Astrocyte of the spinal cord (primary cell): ENCODE results near the gene COQ3.
A peak's percentile ranks its signal among the peaks of the same experiment; 100 is the strongest.

Experiments used
- DNase-seq: peaks from one replicate; pipeline ENCODE4 v3.0.0; 2011; ENCODE audit warnings: low read depth, low spot score
- H3K4me3 ChIP-seq: 2 replicates; pipeline ENCODE4 v1.5.1; 2011; ENCODE audit warnings: low read depth, mild to moderate bottlenecking, low read length, moderate library complexity
- CTCF ChIP-seq: IDR thresholded peaks from 2 replicates; pipeline ENCODE4 v1.5.1; 2012; ENCODE audit warnings: low read depth, mild to moderate bottlenecking, low read length, inconsistent platforms
- in situ Hi-C: cut with HindIII; loops from 2 replicates; pipeline ENCODE4 v1.10.0; 2017; ENCODE audit warnings: low sequenced_read_pairs

The COQ3 gene

GRCh38 chr6:99348288-99349170, 45.5 kb downstream of the COQ3 start:
- no peak for DNase-seq
- in situ Hi-C loops, result no loop called here
- peak overlapping the region; percentile 58 for H3K4me3 ChIP-seq
- TF ChIP-seq CTCF, result no peak

GRCh38 chr6:99347804-99348203, 46.2 kb downstream of the COQ3 start:
- in situ Hi-C loops, result no loop called here
- no peak overlapping the region for H3K4me3 ChIP-seq
- no peak for DNase-seq
- TF ChIP-seq CTCF, result no peak

GRCh38 chr6:99346595-99346994, 47.4 kb downstream of the COQ3 start:
- in situ Hi-C loops, result no loop called here
- no peak for TF ChIP-seq CTCF
- H3K4me3 ChIP-seq, result no peak overlapping the region
- no peak for DNase-seq

GRCh38 chr6:99345164-99345563, 48.8 kb downstream of the COQ3 start:
- in situ Hi-C loops, result no loop called here
- DNase-seq, result no peak
- no peak overlapping the region for H3K4me3 ChIP-seq
- no peak for TF ChIP-seq CTCF

GRCh38 chr6:99344289-99344688, 49.7 kb downstream of the COQ3 start:
- in situ Hi-C loops, result no loop called here
- no peak for TF ChIP-seq CTCF
- peak; percentile 61 for DNase-seq
- no peak overlapping the region for H3K4me3 ChIP-seq

- no peak for TF ChIP-seq CTCF
- in situ Hi-C loops, result no loop called here
- H3K4me3 ChIP-seq, result no peak overlapping the region
- no peak for DNase-seq
Observed at GRCh38 chr6:99341862-99342455, 52.0 kb downstream of the COQ3 start.
